ENCODE data around the gene GSG1L2. TPM values are rescaled to one million over a fixed set of nuclear protein-coding genes. Genes with fewer than 3 reads are reported as not detected.
"Not testable (repeated sequence)": the region's sequence is repeated elsewhere in the genome, so short reads cannot be mapped to it uniquely, and the experiment has no call there.

The GSG1L2 gene
- polyA plus RNA-seq, 3 donors: not detected

DNA sequence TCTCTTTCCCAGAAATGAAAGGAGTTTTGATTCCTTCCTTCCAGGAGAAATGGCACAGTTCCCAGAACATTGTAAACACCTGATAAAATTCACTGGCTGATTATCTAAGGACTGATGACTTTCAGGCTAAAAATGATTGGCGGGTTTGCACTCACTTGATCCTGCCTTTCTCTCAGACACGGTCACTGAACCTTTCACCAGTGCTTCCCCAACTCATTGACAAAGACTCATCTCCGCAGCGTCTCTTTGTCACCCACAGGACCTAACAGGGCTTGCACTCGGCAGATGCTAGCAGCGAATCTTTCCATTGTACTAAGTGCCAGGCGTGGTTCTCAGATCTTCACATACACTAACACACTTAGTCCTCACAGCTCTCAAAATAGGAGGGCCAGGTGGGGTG, 23.2 kb downstream of the GSG1L2 start:
- DNase-seq (ENCODE audit: extremely low read depth in 1 of 11, low read depth in 9 of 11, low spot score in 4 of 11): no peak

DNA sequence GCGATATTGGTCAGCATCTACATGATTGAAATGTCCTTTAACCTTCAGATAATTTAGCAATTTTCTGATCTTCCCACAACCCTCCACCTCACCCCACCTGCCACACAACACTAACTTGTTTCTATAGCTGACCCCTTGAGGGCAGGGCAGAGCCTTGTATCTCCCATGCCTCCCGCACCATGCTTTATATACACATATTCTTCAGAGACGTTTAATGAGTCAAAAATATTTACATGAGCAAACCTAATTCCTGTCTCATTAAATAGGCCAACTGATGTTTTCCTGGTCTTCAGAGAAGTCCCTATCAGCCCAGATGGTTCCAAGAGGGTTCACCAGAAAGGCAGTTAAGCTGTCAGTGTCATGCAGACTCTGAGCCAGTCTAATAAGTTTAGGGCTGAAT, 23.9 kb downstream of the GSG1L2 start:
- no peak for DNase-seq (ENCODE audit: extremely low read depth in 1 of 11, low read depth in 9 of 11, low spot score in 4 of 11)

DNA sequence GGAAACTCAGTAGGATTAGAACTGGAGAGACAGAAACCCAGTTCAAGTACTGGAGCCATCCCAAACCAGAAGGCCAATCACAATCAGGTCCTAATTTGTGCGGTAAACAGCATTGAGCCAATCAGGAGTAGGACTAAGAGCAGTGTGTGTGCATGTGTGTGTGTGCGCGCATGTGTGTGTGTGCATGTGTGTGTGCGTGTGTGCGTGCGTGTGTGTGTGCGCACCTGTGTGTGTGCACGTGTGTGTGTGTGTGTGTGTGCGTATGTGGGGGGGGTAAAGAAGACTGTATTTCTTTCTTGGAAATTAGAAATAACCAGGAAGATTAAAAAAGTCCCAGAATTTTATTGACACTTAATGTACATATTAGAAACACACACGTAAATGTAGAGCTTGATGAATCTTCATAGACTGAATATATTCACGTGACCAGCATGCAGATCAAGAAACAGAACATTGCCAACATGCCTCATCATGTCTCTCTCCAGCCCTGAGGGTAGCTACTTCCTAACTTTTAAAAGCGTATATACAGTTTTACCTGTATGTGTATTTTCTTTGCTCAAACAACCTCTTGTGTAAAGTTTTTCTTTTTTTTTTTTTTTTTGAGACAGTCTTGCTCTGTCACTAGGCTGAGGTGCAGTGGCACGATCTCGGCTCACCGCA, 29.6 kb downstream of the GSG1L2 start:
- no peak for DNase-seq (ENCODE audit: extremely low read depth in 1 of 11, low read depth in 9 of 11, low spot score in 4 of 11)

DNA sequence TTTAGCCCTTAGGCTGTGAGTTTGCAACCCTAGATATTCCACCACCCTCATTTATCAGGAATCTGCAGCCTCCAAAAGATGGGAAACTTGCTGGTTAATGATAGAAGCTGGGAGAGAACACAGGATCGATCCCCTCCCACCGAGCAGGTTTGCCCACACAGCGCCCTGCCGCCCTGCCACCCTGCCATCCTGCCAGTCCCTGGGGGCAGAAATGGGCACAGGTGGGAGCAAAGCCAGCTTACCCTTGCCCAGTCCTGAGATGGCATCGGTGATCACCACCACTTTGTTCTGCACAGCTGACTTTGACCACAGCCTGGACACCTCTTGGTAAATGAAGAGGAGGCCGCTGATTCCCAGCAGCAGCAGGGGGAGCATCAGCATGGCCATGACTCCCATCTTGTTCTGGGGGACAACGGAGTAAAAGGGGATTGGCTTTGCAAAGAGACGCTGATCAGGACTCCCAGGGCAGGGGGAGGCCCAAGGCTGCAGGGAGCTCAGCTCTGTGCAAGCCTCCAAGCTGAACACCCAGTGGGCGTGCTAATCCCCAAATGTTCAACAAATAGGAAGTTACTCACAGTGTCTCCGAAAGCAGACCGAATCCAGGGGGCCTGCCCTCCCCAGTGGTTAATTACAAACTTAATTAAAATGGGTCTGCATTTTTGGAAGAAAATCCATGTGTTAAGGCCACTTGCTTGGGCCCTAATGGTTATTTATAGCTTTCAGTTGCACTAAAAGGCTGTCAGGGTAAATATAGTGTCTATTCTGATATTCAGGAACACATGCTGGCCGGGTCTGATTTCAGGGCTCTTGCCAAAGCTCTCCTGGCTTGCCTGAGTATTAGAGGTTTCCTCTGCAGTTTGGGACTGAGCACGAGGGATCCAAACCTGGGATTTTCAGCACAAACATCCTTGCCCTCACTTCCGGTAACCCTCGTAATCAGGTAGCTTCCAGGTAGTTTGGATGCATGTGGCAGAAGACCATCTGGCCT, 30.7 kb downstream of the GSG1L2 start, which contains the start of gene DHRS7C:
DHRS7C (minus strand) TSS at position 704 of the 988 bp plus-strand sequence; CDS start at position 396, 308 bp downstream.
- DNase-seq (ENCODE audit: extremely low read depth in 1 of 11, low read depth in 9 of 11, low spot score in 4 of 11): peak in 1 of 11 donors; percentile 14

DNA sequence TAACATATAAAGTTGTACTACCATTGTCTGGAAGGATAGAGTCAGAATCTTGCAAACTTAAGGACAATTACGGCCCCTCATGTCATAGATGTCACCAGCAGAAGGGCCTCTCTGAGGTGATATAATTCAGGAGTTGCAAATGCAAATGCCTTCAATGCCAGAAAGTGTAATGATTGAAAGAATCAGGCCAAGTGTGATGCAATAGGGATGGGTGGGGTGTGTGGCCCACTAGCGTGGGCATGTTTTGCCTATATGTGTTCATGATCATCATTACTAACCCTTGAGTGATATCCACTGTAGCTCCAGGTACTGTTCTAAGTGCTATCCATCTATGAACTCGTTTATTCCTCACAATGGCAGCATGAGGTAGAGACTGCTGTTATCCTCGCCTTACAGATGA, 31.6 kb downstream of the GSG1L2 start:
- no peak for DNase-seq (ENCODE audit: extremely low read depth in 1 of 11, low read depth in 9 of 11, low spot score in 4 of 11)

DNA sequence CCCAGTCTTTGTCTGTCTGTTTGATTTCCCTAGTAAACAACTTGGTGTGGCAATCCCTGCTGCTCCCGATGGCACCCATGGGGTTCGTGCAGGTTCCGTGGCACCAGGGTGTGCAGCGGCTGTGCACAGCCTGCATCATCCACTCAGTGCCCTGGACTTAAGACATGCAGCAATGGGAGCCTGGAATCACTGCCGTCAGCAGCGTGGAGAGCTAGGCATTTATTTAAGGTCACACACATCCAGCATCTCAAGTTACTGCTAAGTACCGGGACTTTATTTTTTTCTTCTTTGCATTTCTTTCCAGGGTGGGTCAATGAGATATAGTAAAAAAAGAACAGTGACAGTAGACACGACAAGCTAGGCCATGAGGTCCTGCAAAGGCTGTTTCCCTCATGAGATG, 33.3 kb downstream of the GSG1L2 start:
- DNase-seq (ENCODE audit: extremely low read depth in 1 of 11, low read depth in 9 of 11, low spot score in 4 of 11): no peak

DNA sequence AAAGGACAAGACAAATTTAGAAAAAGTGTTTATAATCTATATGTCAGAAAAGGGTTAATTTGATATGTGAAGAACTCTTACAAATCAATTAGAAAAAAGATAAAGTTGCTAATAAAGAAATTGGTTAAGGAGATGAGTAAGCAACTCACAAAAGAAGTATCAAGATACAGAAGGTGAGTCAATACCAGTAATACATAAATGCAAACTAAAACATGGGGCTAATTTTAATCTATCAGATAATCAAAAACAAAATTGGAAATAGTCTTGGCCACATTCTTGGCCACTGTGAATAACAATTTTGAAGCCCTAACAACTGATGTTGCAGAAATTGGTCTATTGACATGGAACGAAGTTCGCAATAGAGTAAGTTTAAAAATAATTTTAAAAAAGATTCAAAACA, 37.3 kb downstream of the GSG1L2 start:
- no peak for DNase-seq (ENCODE audit: extremely low read depth in 1 of 11, low read depth in 9 of 11, low spot score in 4 of 11)

DNA sequence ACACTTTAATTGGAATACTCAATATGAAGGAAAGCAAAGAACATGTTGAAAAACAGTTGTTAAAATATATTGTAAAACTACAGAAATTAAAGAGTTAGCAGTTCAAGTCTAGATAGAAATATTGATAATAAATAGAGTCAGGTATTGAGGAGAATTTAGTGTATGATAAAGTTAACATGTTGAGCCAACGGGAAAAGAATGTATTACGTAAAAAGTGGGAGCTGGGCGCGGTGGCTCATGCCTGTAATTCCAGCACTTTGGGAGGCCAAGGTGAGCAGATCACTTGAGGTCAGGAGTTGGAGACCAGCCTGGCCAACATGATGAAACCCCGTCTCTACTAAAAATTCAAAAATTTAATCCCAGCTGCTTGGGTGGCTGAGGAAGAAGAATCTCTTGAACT, 38.4 kb downstream of the GSG1L2 start:
- not testable (repeated sequence) for DNase-seq (ENCODE audit: extremely low read depth in 1 of 11, low read depth in 9 of 11, low spot score in 4 of 11)

DNA sequence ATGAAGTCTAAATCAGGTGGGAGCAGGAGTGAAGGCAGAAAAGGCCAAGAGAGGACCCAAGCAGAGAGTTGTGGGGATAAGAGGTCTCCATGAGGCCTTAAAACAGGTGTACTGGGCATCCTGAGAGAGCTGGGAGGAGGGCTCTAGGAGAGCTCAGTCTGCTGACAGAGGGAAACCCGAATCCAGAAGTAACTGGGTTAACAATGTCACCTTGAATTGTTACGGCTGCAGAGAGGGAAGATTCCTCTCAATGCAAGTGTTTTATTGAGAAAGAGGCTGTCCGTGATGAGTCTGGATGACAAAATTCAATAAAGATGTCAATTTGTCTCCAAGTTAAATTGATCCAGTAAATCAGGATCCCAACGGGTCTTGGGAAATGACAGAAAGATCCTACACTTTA, 38.8 kb downstream of the GSG1L2 start:
- DNase-seq (ENCODE audit: extremely low read depth in 1 of 11, low read depth in 9 of 11, low spot score in 4 of 11): no peak

DNA sequence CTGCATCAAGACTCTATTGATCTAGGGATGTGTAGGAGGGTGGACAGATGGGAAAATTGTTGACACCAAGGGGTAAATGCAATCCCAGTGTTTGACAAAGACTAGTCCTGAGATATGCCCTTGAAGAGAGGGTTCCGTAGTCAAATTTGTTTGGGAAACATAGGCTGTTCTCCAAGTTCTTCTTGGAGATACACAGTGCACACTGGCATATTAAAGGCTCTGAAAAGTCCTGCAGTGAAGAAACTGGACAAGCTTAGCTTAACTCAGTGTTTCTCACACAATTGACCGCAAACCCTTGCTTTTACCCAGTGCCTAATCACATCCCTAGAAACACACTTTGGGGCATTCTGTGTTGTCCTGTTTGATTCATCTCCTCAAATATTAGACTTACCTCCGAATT, 41.3 kb downstream of the GSG1L2 start:
- no peak for DNase-seq (ENCODE audit: extremely low read depth in 1 of 11, low read depth in 9 of 11, low spot score in 4 of 11)

DNA sequence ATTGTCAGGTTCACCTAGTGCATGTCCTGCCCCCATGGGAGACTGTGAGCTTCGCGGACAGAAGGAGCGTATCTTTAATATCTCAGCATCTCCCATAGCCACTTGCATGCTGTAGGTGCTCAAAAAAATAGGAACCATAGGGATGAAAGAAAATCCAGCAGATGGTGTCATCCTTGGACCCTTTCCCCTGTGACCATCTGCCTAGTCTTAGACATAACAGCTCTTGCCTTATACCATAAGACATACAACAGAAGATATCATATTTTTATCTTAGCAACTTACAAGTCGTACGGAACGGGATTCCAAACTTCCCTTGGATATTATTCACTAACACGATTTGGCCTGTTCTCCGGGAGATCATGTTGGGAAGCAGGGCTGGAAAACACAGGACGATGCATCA, 45.0 kb downstream of the GSG1L2 start:
- no peak for DNase-seq (ENCODE audit: extremely low read depth in 1 of 11, low read depth in 9 of 11, low spot score in 4 of 11)

DNA sequence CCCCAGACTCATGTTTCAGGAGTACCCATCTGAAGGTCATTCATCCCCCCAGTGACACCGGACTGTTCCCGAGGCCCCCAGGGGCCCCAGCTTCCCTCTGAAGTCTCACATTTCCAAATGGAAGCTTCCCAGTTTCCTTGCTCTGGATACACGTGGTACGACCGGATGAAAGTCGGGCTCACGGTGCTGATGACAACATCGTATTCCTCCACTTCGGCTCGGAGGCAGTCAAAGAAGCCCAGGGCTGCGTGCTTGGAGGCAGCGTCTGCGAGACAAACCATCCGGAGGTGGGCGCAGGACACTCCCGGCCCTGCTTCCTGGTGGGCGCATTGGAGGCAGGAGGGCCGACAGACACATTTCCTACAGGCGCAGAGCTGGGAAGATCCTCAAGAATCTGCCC, 49.2 kb downstream of the GSG1L2 start:
- DNase-seq (ENCODE audit: extremely low read depth in 1 of 11, low read depth in 9 of 11, low spot score in 4 of 11): no peak

DNA sequence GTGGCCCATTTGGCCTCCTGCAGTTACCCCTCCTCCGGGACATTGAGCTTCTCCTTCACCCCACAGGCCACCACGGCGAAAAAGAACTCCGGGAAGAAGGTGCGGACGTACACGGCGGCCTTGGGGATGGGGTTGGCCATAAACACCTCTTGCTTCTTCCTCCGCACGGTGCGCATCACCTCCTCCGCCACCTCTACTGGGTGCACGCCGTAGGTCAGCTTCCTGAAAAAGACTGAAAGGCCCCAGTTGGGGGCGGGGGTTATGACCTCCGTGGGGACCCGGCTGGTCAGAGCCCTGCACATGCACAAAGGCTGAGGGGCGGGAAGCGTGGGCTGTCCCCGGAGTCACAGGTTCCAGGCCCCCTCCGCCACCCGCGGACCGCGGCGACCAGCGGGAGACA, 50.4 kb downstream of the GSG1L2 start:
- no peak for DNase-seq (ENCODE audit: extremely low read depth in 1 of 11, low read depth in 9 of 11, low spot score in 4 of 11)

DNA sequence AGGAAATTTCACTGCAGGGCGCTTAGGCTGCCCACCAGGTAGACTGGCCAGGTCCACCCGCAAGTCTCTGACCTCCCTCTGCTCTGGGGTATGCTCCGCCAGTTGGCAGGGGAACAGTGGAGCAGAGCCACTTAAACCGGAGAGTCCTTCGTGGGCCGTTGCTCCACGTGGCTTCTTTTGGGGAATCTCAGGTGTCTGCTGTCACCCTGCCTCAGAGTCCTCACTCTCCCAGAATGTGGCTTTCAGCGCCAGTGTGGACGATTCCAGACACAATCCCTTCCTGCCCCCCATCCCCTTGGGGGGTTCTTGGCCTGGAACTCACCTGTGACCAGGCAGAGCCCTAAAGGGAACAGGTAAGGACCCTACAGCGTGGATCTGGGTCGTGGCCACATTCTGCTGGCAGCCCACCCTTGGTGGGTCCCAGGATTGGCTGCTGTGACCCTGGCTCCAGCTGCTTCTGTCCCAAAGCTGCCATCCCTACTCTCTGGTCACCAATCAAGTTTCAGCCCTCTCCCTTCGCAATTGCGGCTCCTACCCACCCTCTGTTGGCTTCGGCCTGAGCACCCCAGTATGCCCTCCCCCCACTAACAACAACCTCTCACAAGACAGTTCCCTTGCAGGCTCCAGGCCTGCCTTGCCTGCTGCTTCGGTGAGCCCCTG, 52.7 kb downstream of the GSG1L2 start:
- no peak for DNase-seq (ENCODE audit: extremely low read depth in 1 of 11, low read depth in 9 of 11, low spot score in 4 of 11)

DNA sequence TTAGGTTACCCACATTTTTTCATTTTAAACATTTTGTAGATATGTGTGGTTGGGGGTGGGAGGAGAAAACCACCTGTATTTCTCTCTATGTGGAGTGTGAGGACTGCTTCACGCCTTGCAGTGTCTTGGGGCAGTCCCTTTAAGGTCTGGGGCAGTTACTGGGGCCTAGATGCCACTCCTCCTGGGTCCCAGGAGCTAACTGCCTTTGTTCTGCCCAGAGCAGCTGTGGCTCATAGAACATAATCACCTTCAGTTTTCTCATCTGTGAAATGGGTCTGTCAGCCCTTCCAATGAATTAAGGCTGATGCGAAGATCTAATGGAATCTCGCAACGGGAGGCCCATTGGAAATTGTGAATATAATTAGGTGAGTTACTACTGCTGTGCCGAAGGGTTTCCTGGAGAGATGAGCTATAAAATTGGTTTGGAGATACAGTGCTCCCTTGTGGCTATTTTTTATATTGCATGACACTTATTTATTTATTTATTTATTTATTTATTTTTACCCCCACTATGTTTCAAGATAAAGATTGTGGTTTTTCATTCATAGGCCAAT, 53.4 kb downstream of the GSG1L2 start:
- peak in 2 of 11 donors; percentile 15 to 26 for DNase-seq (ENCODE audit: extremely low read depth in 1 of 11, low read depth in 9 of 11, low spot score in 4 of 11)

DNA sequence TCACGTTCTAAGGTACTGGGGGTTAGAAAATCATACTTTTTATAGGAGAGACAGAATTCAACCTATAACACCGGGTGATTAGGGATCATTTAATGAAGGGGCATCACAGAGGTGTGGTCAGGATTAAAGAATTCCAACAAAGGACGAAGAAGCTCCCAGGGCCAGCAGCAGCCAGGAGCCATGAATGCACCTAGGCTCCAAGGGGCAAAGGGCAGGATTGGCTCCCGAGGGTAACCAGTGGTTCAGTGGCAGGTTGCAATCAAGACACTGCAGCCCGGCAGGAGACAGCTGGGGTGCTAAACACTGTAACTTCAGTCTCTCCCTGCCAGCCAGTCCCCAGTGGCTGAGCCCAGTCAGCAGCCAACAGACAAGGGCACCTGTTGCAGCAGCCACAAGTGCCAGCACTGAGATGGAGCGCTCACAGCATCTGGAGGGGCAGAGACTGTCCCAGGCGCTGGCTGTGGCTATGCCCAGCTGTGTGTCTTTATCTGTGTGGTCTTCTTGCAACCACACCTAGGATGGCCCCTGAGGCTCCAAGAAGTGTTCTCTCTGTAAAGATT, 54.4 kb downstream of the GSG1L2 start:
- no peak for DNase-seq (ENCODE audit: extremely low read depth in 1 of 11, low read depth in 9 of 11, low spot score in 4 of 11)

DNA sequence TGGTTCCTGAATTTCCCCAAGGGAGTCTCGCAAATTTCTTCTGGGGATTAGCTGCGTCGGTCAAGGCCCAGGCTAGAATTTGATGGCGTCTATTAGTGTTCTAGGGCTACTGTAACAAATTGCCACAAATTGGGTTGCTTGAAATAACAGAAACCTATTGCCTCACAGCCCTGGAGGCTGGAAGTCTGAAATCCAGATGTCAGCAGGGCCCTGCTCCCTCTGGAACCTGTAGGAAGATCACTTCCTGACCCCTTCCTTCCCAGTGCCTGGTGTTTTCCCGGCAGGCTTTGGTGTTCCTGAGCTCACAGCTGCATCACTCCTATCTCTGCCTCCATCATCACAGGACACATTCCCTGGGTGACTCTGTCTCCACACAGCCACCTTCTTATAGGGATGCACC, 54.9 kb downstream of the GSG1L2 start:
- no peak for DNase-seq (ENCODE audit: extremely low read depth in 1 of 11, low read depth in 9 of 11, low spot score in 4 of 11)

DNA sequence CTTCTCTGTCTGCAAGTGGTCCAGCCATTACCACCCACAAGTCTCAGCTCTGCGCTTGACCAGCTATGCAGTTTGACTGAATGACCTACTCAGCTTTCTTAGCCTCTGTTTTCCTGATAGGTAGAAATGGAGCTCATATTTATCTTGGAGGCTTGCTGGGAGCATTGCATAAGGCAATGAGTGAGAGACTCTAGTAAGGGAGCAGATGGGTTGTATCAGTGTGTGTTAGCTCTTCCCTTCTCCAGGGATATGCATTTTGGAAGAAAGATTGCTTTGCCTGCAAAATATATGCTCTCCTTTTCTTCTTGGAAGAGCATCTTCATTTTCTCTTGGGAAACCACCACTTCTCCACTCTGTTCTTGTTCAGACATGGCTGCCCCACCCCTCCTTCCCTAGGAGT, 56.6 kb downstream of the GSG1L2 start:
- no peak for DNase-seq (ENCODE audit: extremely low read depth in 1 of 11, low read depth in 9 of 11, low spot score in 4 of 11)

DNA sequence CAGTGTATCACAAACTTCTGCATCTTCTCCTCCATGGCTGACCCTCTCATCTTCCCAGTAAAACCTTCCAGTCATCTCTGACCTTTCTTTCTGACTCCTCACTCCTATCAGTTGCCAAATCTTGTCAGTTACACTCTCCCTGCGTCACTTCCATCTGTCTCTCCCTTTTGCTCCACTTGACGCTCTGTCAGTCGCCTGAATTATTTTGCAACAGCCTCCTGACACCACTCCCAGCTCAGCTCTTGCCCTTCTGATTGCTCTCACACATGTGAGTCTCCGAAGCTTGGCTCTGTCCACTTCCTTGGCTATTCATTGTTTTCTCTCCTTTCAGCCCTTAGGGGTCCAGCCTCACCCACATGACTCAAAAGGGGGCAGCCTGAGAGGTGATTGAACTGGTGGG, 58.2 kb downstream of the GSG1L2 start:
- DNase-seq (ENCODE audit: extremely low read depth in 1 of 11, low read depth in 9 of 11, low spot score in 4 of 11): no peak
